Suppressor macrophage treated with lipopolysaccharide for 1 hour (primary cell): ENCODE measurements around the gene USP43.
A peak's percentile ranks its signal among the peaks of the same experiment; 100 is the strongest.
"Not testable (repeated sequence)": the region's sequence is repeated elsewhere in the genome, so short reads cannot be mapped to it uniquely, and the experiment has no call there.

Experiments
- DNase-seq, 3 donors: peaks; one replicate each; pipeline ENCODE4 v3.0.0-alpha.2; 2020 to 2022

Gene USP43

GRCh38 chr17:9661027-9661426 lies 15.7 kb downstream of the USP43 start:
- DNase-seq: no peak

- not testable (repeated sequence) for DNase-seq
Measured at GRCh38 chr17:9663511-9663910, 18.2 kb downstream of the USP43 start.

GRCh38 chr17:9666461-9667050 lies 21.2 kb downstream of the USP43 start:
- DNase-seq: no peak

GRCh38 chr17:9668517-9668916 lies 23.2 kb downstream of the USP43 start:
- no peak for DNase-seq

- DNase-seq: no peak
Measured at GRCh38 chr17:9669551-9670008, 24.3 kb downstream of the USP43 start.

GRCh38 chr17:9670596-9670995 lies 25.3 kb downstream of the USP43 start:
- no peak for DNase-seq

- DNase-seq: no peak
Measured at GRCh38 chr17:9671559-9671958, 26.2 kb downstream of the USP43 start.

- no peak for DNase-seq
Measured at GRCh38 chr17:9672266-9672665, 26.9 kb downstream of the USP43 start.

- no peak for DNase-seq
Measured at GRCh38 chr17:9672691-9673090, 27.4 kb downstream of the USP43 start.

- peak in 2 of 3 donors; percentile 14 to 26 for DNase-seq
Measured at GRCh38 chr17:9676084-9676483, 30.8 kb downstream of the USP43 start.

GRCh38 chr17:9676820-9677310 lies 31.5 kb downstream of the USP43 start:
- no peak for DNase-seq

GRCh38 chr17:9677411-9677810 lies 32.1 kb downstream of the USP43 start:
- DNase-seq: no peak

GRCh38 chr17:9677896-9678295 lies 32.6 kb downstream of the USP43 start:
- no peak for DNase-seq

GRCh38 chr17:9684955-9685621 lies 39.8 kb downstream of the USP43 start:
- DNase-seq: no peak

GRCh38 chr17:9693755-9694154 lies 48.4 kb downstream of the USP43 start:
- no peak for DNase-seq

- DNase-seq: no peak
Measured at GRCh38 chr17:9696279-9697044, 51.1 kb downstream of the USP43 start.

- DNase-seq: no peak
Measured at GRCh38 chr17:9700136-9700535, 54.8 kb downstream of the USP43 start.

- no peak for DNase-seq
Measured at GRCh38 chr17:9700754-9701476, 55.6 kb downstream of the USP43 start.

- DNase-seq: no peak
Measured at GRCh38 chr17:9702482-9702881, 57.2 kb downstream of the USP43 start.

GRCh38 chr17:9702914-9703780 lies 57.8 kb downstream of the USP43 start:
- DNase-seq: no peak

- DNase-seq: no peak
Measured at GRCh38 chr17:9703781-9704082, 58.4 kb downstream of the USP43 start.

GRCh38 chr17:9705745-9706144 lies 60.4 kb downstream of the USP43 start:
- no peak for DNase-seq
